ENCODE data around the gene HP1BP3.

DNA sequence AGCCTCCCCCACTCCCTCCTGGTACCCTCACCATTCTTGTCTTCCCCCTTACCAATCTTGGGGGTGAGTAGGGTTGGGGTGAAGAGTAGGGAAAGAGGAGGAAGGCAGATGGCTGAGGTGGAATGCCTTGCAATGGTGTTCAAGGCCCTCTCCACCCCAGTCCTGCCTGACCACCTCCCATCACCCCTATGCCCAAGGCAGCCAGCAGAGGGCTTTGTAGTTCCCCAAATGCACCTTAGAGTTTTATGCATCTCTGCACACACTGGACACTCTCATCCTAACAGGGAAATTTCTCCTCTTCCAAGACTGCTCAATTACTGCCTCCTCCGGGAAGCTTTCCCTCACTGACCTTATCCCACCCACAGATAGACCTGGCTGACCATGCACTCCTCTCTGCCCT lies 84.7 kb downstream of the HP1BP3 start:
- TF ChIP-seq, protein P1, sequence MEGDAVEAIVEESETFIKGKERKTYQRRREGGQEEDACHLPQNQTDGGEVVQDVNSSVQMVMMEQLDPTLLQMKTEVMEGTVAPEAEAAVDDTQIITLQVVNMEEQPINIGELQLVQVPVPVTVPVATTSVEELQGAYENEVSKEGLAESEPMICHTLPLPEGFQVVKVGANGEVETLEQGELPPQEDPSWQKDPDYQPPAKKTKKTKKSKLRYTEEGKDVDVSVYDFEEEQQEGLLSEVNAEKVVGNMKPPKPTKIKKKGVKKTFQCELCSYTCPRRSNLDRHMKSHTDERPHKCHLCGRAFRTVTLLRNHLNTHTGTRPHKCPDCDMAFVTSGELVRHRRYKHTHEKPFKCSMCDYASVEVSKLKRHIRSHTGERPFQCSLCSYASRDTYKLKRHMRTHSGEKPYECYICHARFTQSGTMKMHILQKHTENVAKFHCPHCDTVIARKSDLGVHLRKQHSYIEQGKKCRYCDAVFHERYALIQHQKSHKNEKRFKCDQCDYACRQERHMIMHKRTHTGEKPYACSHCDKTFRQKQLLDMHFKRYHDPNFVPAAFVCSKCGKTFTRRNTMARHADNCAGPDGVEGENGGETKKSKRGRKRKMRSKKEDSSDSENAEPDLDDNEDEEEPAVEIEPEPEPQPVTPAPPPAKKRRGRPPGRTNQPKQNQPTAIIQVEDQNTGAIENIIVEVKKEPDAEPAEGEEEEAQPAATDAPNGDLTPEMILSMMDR (IDR thresholded peaks at IDR 0.05) = no peak
- no peak for TF ChIP-seq POLR2AphosphoS5 (IDR thresholded peaks at IDR 0.05)
